Measurements from ENCODE around the gene INPP5F.

Gene INPP5F

DNA sequence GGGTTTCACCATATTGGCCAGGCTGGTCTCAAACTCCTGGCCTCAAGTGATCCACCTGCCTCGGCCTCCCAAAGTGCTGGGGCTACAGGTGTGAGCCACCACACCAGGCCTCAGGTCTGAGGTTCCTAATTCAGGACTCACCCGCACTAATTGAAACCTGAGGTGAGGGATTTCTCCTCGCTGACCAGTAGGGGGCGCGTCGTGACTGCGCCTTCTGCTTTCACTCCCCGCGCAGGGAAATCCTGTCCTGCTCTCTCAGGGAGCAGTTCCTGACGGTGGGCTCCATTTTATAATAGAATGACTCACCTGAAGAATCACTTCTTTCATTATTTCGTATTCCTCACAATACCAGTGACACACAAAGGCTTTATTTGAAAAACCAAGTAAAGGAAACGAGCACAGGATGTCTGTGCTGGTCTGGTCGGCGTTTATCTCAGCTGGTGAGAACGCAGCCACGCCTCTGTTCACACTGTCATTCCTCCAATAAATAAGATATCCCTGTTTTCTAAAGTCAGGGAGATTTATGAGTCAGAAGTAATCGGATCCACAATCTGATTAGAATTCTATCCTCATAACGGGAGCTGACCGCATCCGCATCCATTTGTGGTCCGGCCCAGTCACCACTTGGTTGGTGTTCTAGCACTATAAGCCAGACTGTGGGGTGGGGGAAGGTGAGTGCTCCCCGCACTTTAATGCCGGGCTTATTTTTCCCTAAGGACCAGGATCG is 39.2 kb upstream of the INPP5F start:
- TF ChIP-seq GLIS3 (CRISPR knock-in tag; IDR thresholded peaks at IDR 0.05) (no peak), ISL1 (CRISPR knock-in tag; IDR thresholded peaks at IDR 0.05) (peak; percentile 21; the same call in 1 of the 2 replicates)
- ATAC-seq: peak; percentile 91

DNA sequence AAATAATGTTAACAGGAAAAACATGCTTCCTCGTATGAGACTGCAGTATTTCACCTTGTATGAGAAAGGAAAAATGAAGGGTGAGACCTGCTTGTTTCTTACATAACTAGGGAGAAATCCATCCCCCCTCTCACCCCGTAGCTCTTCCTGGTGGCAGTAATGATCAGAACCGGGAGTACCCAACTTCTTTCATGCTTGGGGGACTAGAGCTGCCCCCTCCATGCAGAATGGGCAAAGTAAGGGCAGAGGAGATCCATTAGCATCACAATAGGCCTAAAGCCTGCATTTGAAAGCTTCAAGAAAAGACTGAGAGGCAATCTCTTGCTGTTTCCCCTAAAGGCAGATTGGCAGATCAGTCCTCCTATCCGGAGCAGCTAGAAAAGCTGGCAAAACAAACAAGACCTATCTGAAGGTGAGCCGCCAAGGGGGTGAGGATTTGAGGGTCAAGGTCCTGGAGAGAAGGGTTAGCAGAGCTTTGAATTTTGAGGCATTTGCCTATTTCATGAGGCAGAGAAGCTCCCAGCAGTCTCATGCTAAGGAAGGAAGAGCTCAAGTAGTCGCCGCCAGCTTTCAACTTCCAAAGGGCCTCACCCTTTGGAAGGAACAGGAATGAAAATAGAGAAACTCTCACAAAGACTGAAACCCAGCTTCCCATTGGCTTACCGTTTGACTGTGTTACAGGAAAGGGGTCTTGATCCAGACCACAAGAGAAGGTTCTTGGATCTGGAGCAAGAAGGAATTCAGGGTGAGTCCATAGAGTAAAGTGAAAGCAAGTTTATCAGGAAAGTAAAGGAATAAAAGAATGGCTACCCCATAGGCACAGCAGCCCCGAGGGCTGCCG is 38.4 kb upstream of the INPP5F start:
- TF ChIP-seq ESRRG (CRISPR knock-in tag; IDR thresholded peaks at IDR 0.05) (no peak), ZC3H10 (CRISPR knock-in tag; IDR thresholded peaks at IDR 0.05) (no peak), ZFP3 (CRISPR knock-in tag; IDR thresholded peaks at IDR 0.05) (no peak), GLIS3 (CRISPR knock-in tag; IDR thresholded peaks at IDR 0.05) (no peak), SNAI2 (CRISPR knock-in tag; IDR thresholded peaks at IDR 0.05) (no peak), ISL1 (CRISPR knock-in tag; IDR thresholded peaks at IDR 0.05) (no peak), BACH2 (CRISPR knock-in tag; IDR thresholded peaks at IDR 0.05; ENCODE audit: borderline replicate concordance) (no peak), PPARA (CRISPR knock-in tag; IDR thresholded peaks at IDR 0.05; ENCODE audit: borderline replicate concordance) (no peak), ZNF565 (CRISPR knock-in tag; conservative IDR thresholded peaks at IDR 0.05; ENCODE audit: low read depth) (no peak), ZFP30 (CRISPR knock-in tag; IDR thresholded peaks at IDR 0.05) (no peak), OSR1 (CRISPR knock-in tag; IDR thresholded peaks at IDR 0.05) (no peak), RARB (CRISPR knock-in tag; IDR thresholded peaks at IDR 0.05) (no peak), TCF4 (CRISPR knock-in tag; IDR thresholded peaks at IDR 0.05; ENCODE audit: borderline replicate concordance) (no peak), ARNTL (CRISPR knock-in tag; IDR thresholded peaks at IDR 0.05; ENCODE audit: borderline replicate concordance, low read depth) (no peak), CSDC2 (CRISPR knock-in tag; IDR thresholded peaks at IDR 0.05) (no peak)
- TF ChIP-seq, protein P1, sequence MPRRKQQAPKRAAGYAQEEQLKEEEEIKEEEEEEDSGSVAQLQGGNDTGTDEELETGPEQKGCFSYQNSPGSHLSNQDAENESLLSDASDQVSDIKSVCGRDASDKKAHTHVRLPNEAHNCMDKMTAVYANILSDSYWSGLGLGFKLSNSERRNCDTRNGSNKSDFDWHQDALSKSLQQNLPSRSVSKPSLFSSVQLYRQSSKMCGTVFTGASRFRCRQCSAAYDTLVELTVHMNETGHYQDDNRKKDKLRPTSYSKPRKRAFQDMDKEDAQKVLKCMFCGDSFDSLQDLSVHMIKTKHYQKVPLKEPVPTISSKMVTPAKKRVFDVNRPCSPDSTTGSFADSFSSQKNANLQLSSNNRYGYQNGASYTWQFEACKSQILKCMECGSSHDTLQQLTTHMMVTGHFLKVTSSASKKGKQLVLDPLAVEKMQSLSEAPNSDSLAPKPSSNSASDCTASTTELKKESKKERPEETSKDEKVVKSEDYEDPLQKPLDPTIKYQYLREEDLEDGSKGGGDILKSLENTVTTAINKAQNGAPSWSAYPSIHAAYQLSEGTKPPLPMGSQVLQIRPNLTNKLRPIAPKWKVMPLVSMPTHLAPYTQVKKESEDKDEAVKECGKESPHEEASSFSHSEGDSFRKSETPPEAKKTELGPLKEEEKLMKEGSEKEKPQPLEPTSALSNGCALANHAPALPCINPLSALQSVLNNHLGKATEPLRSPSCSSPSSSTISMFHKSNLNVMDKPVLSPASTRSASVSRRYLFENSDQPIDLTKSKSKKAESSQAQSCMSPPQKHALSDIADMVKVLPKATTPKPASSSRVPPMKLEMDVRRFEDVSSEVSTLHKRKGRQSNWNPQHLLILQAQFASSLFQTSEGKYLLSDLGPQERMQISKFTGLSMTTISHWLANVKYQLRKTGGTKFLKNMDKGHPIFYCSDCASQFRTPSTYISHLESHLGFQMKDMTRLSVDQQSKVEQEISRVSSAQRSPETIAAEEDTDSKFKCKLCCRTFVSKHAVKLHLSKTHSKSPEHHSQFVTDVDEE (CRISPR knock-in tag; IDR thresholded peaks at IDR 0.05): no peak
- TF ChIP-seq, protein P2, sequence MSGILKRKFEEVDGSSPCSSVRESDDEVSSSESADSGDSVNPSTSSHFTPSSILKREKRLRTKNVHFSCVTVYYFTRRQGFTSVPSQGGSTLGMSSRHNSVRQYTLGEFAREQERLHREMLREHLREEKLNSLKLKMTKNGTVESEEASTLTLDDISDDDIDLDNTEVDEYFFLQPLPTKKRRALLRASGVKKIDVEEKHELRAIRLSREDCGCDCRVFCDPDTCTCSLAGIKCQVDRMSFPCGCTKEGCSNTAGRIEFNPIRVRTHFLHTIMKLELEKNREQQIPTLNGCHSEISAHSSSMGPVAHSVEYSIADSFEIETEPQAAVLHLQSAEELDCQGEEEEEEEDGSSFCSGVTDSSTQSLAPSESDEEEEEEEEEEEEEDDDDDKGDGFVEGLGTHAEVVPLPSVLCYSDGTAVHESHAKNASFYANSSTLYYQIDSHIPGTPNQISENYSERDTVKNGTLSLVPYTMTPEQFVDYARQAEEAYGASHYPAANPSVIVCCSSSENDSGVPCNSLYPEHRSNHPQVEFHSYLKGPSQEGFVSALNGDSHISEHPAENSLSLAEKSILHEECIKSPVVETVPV (CRISPR knock-in tag; IDR thresholded peaks at IDR 0.05): no peak
- TF ChIP-seq, protein P3, sequence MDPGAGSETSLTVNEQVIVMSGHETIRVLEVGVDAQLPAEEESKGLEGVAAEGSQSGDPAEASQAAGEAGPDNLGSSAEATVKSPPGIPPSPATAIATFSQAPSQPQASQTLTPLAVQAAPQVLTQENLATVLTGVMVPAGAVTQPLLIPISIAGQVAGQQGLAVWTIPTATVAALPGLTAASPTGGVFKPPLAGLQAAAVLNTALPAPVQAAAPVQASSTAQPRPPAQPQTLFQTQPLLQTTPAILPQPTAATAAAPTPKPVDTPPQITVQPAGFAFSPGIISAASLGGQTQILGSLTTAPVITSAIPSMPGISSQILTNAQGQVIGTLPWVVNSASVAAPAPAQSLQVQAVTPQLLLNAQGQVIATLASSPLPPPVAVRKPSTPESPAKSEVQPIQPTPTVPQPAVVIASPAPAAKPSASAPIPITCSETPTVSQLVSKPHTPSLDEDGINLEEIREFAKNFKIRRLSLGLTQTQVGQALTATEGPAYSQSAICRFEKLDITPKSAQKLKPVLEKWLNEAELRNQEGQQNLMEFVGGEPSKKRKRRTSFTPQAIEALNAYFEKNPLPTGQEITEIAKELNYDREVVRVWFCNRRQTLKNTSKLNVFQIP (CRISPR knock-in tag; IDR thresholded peaks at IDR 0.05; ENCODE audit: borderline replicate concordance, low read depth): no peak
- TF ChIP-seq, protein P4, sequence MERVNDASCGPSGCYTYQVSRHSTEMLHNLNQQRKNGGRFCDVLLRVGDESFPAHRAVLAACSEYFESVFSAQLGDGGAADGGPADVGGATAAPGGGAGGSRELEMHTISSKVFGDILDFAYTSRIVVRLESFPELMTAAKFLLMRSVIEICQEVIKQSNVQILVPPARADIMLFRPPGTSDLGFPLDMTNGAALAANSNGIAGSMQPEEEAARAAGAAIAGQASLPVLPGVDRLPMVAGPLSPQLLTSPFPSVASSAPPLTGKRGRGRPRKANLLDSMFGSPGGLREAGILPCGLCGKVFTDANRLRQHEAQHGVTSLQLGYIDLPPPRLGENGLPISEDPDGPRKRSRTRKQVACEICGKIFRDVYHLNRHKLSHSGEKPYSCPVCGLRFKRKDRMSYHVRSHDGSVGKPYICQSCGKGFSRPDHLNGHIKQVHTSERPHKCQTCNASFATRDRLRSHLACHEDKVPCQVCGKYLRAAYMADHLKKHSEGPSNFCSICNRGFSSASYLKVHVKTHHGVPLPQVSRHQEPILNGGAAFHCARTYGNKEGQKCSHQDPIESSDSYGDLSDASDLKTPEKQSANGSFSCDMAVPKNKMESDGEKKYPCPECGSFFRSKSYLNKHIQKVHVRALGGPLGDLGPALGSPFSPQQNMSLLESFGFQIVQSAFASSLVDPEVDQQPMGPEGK (CRISPR knock-in tag; IDR thresholded peaks at IDR 0.05; ENCODE audit: borderline replicate concordance): no peak
- TF ChIP-seq, protein P5, sequence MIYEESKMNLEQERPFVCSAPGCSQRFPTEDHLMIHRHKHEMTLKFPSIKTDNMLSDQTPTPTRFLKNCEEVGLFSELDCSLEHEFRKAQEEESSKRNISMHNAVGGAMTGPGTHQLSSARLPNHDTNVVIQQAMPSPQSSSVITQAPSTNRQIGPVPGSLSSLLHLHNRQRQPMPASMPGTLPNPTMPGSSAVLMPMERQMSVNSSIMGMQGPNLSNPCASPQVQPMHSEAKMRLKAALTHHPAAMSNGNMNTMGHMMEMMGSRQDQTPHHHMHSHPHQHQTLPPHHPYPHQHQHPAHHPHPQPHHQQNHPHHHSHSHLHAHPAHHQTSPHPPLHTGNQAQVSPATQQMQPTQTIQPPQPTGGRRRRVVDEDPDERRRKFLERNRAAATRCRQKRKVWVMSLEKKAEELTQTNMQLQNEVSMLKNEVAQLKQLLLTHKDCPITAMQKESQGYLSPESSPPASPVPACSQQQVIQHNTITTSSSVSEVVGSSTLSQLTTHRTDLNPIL (CRISPR knock-in tag; IDR thresholded peaks at IDR 0.05; ENCODE audit: low read depth): no peak
- peak; percentile 12 for ATAC-seq

All from SK-N-SH treated with all-trans-retinoic acid at 6 μM for 48 hours (cell line).